Colonic mucosa (tissue), 4 donors: ENCODE measurements around the gene NEUROD4. TPM values are rescaled to one million over a fixed set of nuclear protein-coding genes. Genes with fewer than 3 reads are reported as not detected.

Source experiments
- DNase-seq: peaks from one replicate; pipeline ENCODE4 v3.0.0-alpha.2; 2020
- H3K27ac ChIP-seq: fragments of 200-600 bp; one replicate; pipeline ENCODE4 v1.8.0; 2021
- H3K27me3 ChIP-seq: fragments of 200-600 bp; one replicate; pipeline ENCODE4 v1.8.0; 2021
- H3K36me3 ChIP-seq: fragments of 200-600 bp; one replicate; pipeline ENCODE4 v1.8.0; 2021
- H3K4me1 ChIP-seq: fragments of 200-600 bp; one replicate; pipeline ENCODE4 v1.8.0; 2021; ENCODE audit warnings: mild to moderate bottlenecking
- H3K4me3 ChIP-seq: fragments of 200-600 bp; one replicate; pipeline ENCODE4 v1.8.0; 2021
- H3K9ac ChIP-seq, 2 donors: one replicate each; pipeline ENCODE4 v1.7.0; 2013; ENCODE audit warnings: control low read depth in 2 of 2, low read depth in 2 of 2, low read length in 2 of 2
- H3K9me3 ChIP-seq: fragments of 200-600 bp; one replicate; pipeline ENCODE4 v1.8.0; 2021
- CTCF ChIP-seq: fragments of 200-600 bp; IDR thresholded peaks from one replicate; pipeline ENCODE4 v1.8.0; 2022; ENCODE audit warnings: antibody characterized with exemption, mild to moderate bottlenecking
- intact Hi-C: fragments of 100-400 bp; cut with DNase I; formaldehyde crosslinking; loops from one replicate; pipeline ENCODE4 v1.14.1; 2022
- total RNA-seq, 2 donors: library from RNA; stranded (reverse); fragmentation: NEBNext Ultra II Directional in 1 of 2; extraction: Animal tissue kit (Norgen Biotek cat#: 25700) in 1 of 2; gene quantifications; one replicate each; pipeline ENCODE4 v1.2.1, GENCODE V29; 2021
- donor health status: healthy.
- donor health status: DM: no; HTN: no; CAD: no.
- donor health status: DM: no; HTN: no; CAD: no.

The NEUROD4 gene
- total RNA-seq, 2 donors from 2014 or later: not detected

DNA sequence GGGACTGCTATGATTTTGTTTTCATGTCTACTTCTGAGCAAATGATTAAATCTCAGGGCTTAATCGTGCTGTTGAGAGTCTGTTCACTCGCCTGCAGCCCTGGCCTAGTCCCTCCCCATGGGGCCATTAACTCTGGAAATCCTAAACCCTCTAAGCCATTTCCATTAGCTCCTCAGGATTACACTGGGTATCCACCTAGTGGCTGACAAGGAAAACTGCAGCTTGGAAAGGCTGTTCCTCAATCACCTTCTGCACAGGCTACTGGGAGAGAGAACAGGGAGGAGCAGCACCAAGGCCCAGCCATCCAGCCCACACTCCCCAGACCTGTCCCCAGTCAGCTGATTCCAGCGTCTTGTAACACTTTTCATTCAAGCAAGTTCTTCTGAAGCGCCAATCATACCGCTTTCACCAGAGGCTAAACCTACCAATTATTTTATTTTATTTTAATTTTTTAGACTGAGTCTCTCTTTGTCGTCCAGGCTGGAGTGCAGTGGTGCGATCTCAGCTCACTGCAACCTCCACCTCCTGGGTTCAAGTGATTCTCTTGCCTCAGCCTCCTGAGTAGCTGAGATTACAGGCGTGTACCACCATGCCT is 48.7 kb downstream of the NEUROD4 start:
- Histone ChIP-seq H3K27me3 (no peaks in the 10 kb centered on the region), H3K9me3 (no peaks in the 10 kb centered on the region), H3K36me3 (no peaks in the 10 kb centered on the region), H3K4me3 (no peak overlapping the region), H3K9ac (no peak overlapping the region), H3K4me1 (no peaks in the 10 kb centered on the region), H3K27ac (no peak overlapping the region)
- DNase-seq: peak; percentile 20
- intact Hi-C loops: no loop called here
- peak; percentile 67 for TF ChIP-seq CTCF

DNA sequence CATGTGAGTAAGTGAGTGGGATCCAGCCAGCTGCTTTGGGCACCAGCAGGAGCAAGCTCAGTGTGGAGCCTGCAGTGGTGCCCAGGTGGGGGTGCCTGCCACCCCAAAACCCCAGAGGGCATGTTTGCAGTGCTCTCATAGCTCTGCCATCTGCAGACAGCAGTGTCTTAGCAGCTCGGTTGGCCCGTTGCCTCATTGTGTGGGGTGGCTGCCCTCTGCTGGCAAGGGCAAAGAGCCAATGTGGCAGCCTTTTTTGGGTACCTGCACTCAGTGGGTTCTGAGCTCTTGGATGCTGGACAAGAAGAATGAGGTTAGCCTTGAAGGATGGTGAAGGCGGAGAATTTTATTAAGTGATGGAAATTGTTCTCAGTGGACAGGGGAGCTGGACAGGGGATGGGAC is 52.3 kb downstream of the NEUROD4 start:
- no peaks in the 10 kb centered on the region for H3K9me3 ChIP-seq
- intact Hi-C loops: loop anchor here (2.0 kb wide), 1 partner anchor 79 kb away; no protein-coding TSS in a partner anchor
- TF ChIP-seq CTCF: peak; percentile 37

DNA sequence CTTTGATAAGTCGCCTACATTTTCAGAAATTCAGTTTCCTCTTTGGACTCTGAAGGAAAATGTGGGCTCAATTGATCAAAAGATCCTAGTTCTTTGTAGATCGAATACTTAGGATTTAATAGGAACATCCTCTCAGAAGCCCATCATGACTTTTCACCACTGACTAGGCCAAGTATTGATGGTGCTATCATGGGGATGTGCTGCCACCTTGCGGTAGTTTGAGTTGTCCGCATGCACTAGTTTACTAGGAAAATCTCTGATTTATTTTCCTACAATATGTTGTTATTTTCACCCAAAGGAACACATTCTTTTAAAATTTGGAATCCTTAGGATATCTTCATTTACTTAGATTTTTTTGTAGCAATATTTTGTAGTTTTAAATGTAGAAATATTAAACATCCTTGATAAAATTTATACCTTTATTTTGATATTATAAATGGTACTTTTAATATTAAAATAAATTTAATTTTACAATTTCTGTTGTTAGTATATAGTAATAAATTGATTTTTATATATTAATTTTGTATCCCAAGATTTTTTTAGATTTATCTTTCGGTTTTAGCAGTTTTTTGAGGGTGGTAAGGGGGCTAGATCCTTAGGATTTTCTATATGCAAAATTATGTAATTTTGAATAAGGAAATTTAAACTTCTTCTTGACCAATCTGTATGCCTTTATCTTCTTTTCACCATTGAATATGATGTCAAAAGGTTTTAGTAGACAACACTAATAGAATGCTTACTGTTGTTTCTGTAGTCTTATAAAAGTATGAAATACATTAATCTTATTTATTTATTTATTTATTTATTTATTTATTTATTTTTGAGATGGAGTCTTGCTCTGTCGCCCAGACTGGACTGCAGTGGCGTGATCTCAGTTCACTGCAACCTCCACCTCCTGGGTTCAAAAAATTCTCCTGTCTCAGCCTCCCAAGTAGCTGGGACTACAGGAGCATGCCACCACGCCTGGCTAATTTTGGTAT is 53.6 kb downstream of the NEUROD4 start:
- Histone ChIP-seq H3K27ac (no peak overlapping the region), H3K36me3 (no peaks in the 10 kb centered on the region), H3K4me3 (no peak overlapping the region), H3K9ac (no peak overlapping the region), H3K9me3 (no peaks in the 10 kb centered on the region), H3K4me1 (no peaks in the 10 kb centered on the region), H3K27me3 (no peaks in the 10 kb centered on the region)
- peak; percentile 80 for TF ChIP-seq CTCF
- peak; percentile 66 for DNase-seq
- intact Hi-C loops: loop anchor here (2.0 kb wide), 1 partner anchor 81 kb away; no protein-coding TSS in a partner anchor

More for the DNA sequence above, 52.3 kb downstream of the NEUROD4 start:
- H3K4me3 ChIP-seq: no peak overlapping the region
- H3K9ac ChIP-seq: no peak overlapping the region
- no peaks in the 10 kb centered on the region for H3K36me3 ChIP-seq
- H3K27ac ChIP-seq: no peak overlapping the region
- H3K27me3 ChIP-seq: no peaks in the 10 kb centered on the region
- H3K4me1 ChIP-seq: no peaks in the 10 kb centered on the region
- DNase-seq: peak; percentile 43

GRCh38 chr12:55074806-55075205 is 55.0 kb downstream of the NEUROD4 start:
- intact Hi-C loops: no loop called here

More at GRCh38 chr12:55074806-55075205, 55.0 kb downstream of the NEUROD4 start:
- no peaks in the 10 kb centered on the region for H3K36me3 ChIP-seq
- H3K4me1 ChIP-seq: no peaks in the 10 kb centered on the region
- H3K4me3 ChIP-seq: no peak overlapping the region
- H3K9ac ChIP-seq: no peak overlapping the region
- no peak for DNase-seq
- no peak for TF ChIP-seq CTCF
- H3K27me3 ChIP-seq: no peaks in the 10 kb centered on the region
- H3K9me3 ChIP-seq: no peaks in the 10 kb centered on the region
- no peak overlapping the region for H3K27ac ChIP-seq

Other genes starting within 250 kb of the NEUROD4 start
- gene MUCL1, start 165.5 kb upstream of the NEUROD4 start, total RNA-seq: not detected
- 1 to 10 TPM in 1 of 2 donors, under 1 TPM in 1; 0.82 to 1.6 TPM for gene TESPA1, start 35.2 kb upstream of the NEUROD4 start, total RNA-seq
- not detected for gene OR9K2, start 106.4 kb downstream of the NEUROD4 start, total RNA-seq
- gene OR10A7, start 201.1 kb downstream of the NEUROD4 start, total RNA-seq: not detected
- gene OR6C74, start 224.6 kb downstream of the NEUROD4 start, total RNA-seq: not detected